22Rv1 (cell line): ENCODE results near the gene PLEKHD1.

Experiments
- CTCF ChIP-seq: fragments of 450-650 bp; IDR thresholded peaks from 2 replicates; pipeline ENCODE4 v1.5.1; 2017; ENCODE audit warnings: mild to moderate bottlenecking
- ZFX ChIP-seq: fragments of 450-650 bp; IDR thresholded peaks from 2 replicates; pipeline ENCODE4 v1.6.1; 2017; ENCODE audit warnings: antibody characterized with exemption, borderline replicate concordance

- TF ChIP-seq CTCF (no peak), ZFX (no peak)
These were observed 42.6 kb upstream of the PLEKHD1 start for GRCh38 chr14:69441948-69442347.
